HG03442 (cell line): Measurements from ENCODE around the gene QPRT.
"Not testable (repeated sequence)": the region's sequence is repeated elsewhere in the genome, so short reads cannot be mapped to it uniquely, and the experiment has no call there.

Source experiments
- ATAC-seq: cut with Tn5 transposase; IDR thresholded peaks from one replicate; pipeline ENCODE4 v1.9.1; 2021; ENCODE audit warnings: mild to moderate bottlenecking, moderate library complexity; ENCODE audit not compliant: unreplicated experiment

QPRT gene

GRCh38 chr16:29744541-29745101 is 65.6 kb downstream of the QPRT start:
- no peak for ATAC-seq

GRCh38 chr16:29745121-29745852 is 66.3 kb downstream of the QPRT start:
- ATAC-seq, result peak; percentile 38

DNA sequence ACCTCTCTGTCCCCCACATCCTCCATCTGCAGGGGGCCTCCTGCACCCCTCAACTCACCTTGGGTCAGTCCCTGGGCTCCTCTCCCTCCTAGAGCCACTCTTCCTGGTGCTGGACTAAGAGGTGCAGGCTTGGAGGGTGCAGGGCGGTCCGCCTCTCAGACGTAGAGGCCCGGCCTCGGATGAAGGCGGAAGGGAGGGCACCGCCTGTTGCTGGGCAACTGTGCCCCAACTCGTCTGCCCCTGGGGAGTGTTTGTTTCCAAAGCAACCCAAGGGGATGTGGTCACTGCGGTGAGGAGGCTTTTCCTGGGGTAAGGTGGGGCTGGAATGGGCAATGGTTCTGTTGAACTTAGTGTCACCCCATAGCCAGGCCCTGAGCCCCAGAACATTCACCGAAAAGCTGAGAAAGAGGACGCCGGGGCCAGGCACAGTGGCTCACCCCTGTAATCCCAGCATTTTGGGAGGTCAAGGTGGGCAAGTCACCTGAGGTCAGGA is 66.9 kb downstream of the QPRT start, which contains the start of gene C16orf54:
TSS of gene C16orf54 (minus strand) at position 138 of the 493 bp plus-strand sequence. CDS start 1,039 bp downstream, outside the sequence.
- ATAC-seq, result peak; percentile 75

- ATAC-seq, result not testable (repeated sequence)
These were observed 67.5 kb downstream of the QPRT start for GRCh38 chr16:29746518-29746917.
